ENCODE results near the gene MSH5. TPM values are rescaled to one million over a fixed set of nuclear protein-coding genes. Genes with fewer than 3 reads are reported as not detected.

Gene MSH5
- total and polyA plus RNA-seq, 2 of the 13 experiments (the other 11 are each of a cell fraction or from before 2014, with no cell fraction given): 10.2 to 38.7 TPM

DNA sequence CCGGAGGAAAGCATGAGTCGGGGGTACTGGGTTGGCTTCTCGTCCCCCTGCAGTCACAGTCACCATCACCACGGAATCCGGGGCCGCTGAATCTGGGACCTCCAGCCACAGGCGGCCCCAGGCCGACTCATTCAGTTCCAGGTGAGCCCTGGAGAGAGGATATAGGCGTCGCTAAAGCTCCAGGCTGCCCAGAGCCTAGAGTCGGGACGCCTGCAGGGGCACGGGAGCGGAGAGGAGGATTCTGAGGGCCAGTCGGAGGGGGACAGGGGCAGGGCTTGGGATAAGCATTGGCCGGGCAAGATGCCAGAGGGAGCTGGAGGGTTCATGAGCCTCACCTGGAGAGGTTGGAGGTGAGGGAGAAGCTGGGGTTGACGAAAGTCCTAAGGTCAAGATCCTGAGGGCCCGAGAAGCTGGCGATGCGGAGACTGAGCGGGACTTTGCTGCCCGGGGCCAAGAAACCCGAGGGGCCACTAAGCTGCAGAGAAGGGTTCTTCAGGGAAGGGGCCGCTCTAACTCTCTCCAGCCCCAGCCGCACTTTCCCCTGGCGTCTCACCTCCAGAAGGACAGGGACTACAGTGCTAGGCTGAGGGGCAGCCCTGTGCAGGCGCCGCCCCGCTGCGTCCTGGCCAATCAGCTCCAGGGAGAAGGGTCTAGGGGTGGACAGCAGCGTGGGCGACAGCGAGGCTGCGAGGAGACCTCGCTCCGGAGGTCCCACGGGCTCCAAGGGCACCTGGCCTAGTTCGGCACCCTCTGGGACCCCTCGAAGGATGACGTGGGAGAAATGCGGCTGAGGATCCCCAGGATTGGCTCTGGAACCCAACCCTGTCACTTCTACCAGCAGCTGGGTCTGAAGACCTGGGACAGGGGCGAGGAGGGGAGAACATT lies 26.3 kb downstream of the MSH5 start (continued):
- TF ChIP-seq KDM2A (CRISPR knock-in tag; IDR thresholded peaks at IDR 0.05; ENCODE audit: borderline replicate concordance, low read depth) (peak; percentile 68; the same call in 1 of the 2 replicates), ZNF205 (CRISPR knock-in tag; IDR thresholded peaks at IDR 0.05) (peak; percentile 73; the same call in 1 of the 2 replicates), ZNF709 (CRISPR knock-in tag; IDR thresholded peaks at IDR 0.05) (peak; percentile 27; the same call in 1 of the 2 replicates), SP2 (CRISPR knock-in tag; IDR thresholded peaks at IDR 0.05) (peak; percentile 51), MED1 (CRISPR knock-in tag; IDR thresholded peaks at IDR 0.05) (0 out of 2 replicates have a peak, but pooled peaks have one; percentile 67), ZNF350 (CRISPR knock-in tag; IDR thresholded peaks at IDR 0.05; ENCODE audit: borderline replicate concordance, low read depth) (peak; percentile 60; the same call in 1 of the 2 replicates), ZNF225 (CRISPR knock-in tag; IDR thresholded peaks at IDR 0.05) (0 out of 2 replicates have a peak, but pooled peaks have one; percentile 33), ZNF382 (CRISPR knock-in tag; IDR thresholded peaks at IDR 0.05; ENCODE audit: borderline replicate concordance) (no peak), ZBTB7A (CRISPR knock-in tag; IDR thresholded peaks at IDR 0.05) (peak; percentile 81; the same call in 1 of the 2 replicates), ARHGAP35 (CRISPR knock-in tag; IDR thresholded peaks at IDR 0.05; ENCODE audit: borderline replicate concordance) (no peak; the same call in 1 of the 2 replicates), ZNF256 (CRISPR knock-in tag; conservative IDR thresholded peaks at IDR 0.05) (0 out of 2 replicates have a peak, but pooled peaks have one; percentile 59), ZNF274 (CRISPR knock-in tag; IDR thresholded peaks at IDR 0.05) (peak; percentile 88), ZNF331 (CRISPR knock-in tag; IDR thresholded peaks at IDR 0.05) (peak; percentile 71; the same call in 1 of the 2 replicates), SIN3B (IDR thresholded peaks at IDR 0.05; ENCODE audit: low read length) (no peak), ZNF782 (CRISPR knock-in tag; IDR thresholded peaks at IDR 0.05; ENCODE audit: borderline replicate concordance) (peak; percentile 84; the same call in 1 of the 2 replicates)
- TF ChIP-seq, protein P1, sequence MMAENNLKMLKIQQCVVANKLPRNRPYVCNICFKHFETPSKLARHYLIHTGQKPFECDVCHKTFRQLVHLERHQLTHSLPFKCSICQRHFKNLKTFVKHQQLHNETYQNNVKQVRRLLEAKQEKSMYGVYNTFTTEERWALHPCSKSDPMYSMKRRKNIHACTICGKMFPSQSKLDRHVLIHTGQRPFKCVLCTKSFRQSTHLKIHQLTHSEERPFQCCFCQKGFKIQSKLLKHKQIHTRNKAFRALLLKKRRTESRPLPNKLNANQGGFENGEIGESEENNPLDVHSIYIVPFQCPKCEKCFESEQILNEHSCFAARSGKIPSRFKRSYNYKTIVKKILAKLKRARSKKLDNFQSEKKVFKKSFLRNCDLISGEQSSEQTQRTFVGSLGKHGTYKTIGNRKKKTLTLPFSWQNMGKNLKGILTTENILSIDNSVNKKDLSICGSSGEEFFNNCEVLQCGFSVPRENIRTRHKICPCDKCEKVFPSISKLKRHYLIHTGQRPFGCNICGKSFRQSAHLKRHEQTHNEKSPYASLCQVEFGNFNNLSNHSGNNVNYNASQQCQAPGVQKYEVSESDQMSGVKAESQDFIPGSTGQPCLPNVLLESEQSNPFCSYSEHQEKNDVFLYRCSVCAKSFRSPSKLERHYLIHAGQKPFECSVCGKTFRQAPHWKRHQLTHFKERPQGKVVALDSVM (CRISPR knock-in tag; IDR thresholded peaks at IDR 0.05): peak; percentile 66; the same call in 1 of the 2 replicates
- TF ChIP-seq, protein P2, sequence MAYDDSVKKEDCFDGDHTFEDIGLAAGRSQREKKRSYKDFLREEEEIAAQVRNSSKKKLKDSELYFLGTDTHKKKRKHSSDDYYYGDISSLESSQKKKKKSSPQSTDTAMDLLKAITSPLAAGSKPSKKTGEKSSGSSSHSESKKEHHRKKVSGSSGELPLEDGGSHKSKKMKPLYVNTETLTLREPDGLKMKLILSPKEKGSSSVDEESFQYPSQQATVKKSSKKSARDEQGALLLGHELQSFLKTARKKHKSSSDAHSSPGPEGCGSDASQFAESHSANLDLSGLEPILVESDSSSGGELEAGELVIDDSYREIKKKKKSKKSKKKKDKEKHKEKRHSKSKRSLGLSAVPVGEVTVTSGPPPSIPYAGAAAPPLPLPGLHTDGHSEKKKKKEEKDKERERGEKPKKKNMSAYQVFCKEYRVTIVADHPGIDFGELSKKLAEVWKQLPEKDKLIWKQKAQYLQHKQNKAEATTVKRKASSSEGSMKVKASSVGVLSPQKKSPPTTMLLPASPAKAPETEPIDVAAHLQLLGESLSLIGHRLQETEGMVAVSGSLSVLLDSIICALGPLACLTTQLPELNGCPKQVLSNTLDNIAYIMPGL (CRISPR knock-in tag; IDR thresholded peaks at IDR 0.05; ENCODE audit: borderline replicate concordance in 1 of 2, low read depth in 1 of 2): 0 out of 4 replicates have a peak, but pooled peaks of 1 of the 2 experiments have one; percentile 33
- TF ChIP-seq, protein P3, sequence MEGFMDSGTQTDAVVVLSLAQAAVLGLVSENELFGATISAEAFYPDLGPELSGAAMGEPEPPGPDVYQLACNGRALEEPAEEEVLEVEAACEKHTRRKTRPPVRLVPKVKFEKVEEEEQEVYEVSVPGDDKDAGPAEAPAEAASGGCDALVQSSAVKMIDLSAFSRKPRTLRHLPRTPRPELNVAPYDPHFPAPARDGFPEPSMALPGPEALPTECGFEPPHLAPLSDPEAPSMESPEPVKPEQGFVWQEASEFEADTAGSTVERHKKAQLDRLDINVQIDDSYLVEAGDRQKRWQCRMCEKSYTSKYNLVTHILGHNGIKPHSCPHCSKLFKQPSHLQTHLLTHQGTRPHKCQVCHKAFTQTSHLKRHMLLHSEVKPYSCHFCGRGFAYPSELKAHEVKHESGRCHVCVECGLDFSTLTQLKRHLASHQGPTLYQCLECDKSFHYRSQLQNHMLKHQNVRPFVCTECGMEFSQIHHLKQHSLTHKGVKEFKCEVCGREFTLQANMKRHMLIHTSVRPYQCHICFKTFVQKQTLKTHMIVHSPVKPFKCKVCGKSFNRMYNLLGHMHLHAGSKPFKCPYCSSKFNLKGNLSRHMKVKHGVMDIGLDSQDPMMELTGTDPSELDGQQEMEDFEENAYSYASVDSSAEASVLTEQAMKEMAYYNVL (CRISPR knock-in tag; IDR thresholded peaks at IDR 0.05; ENCODE audit: borderline replicate concordance): peak; percentile 51; the same call in 1 of the 2 replicates

All from HepG2 (cell line).